CD14-positive monocyte (primary cell): ENCODE data around the gene TBPL2. TPM values are rescaled to one million over a fixed set of nuclear protein-coding genes. Genes with fewer than 3 reads are reported as not detected.

Source experiments
- DNase-seq, 3 donors: peaks; one replicate each; pipeline ENCODE4 v3.0.0-alpha.2; 2011 to 2022
- H2AFZ ChIP-seq: 2 replicates; pipeline ENCODE4 v1.6.0; 2012; ENCODE audit warnings: mild to moderate bottlenecking, low read depth, low read length, inconsistent platforms; ENCODE audit not compliant: insufficient read depth, poor library complexity, severe bottlenecking
- H3K27ac ChIP-seq, 2 donors: 1 replicate in 1 of 2; 2 replicates in 1 of 2; pipeline ENCODE4 v1.5.1; 2012 to 2013; ENCODE audit warnings: low read length in 2 of 2, control low read depth in 1 of 2, inconsistent platforms in 1 of 2, low read depth in 1 of 2, mild to moderate bottlenecking in 1 of 2
- H3K27me3 ChIP-seq, 2 donors: one replicate each; pipeline versions ENCODE4 v1.6.0 to v1.6.1; 2011 to 2013; ENCODE audit warnings: low read length in 2 of 2; ENCODE audit not compliant: control insufficient read depth in 2 of 2, insufficient read depth in 2 of 2
- H3K36me3 ChIP-seq, 2 donors: replicated peaks in 1 of 2; 1 replicate in 1 of 2; 2 replicates in 1 of 2; pipeline versions ENCODE4 v1.5.1 to v1.6.1; 2012 to 2013; ENCODE audit warnings: low read length in 2 of 2, control low read depth in 1 of 2, inconsistent platforms in 1 of 2, mild to moderate bottlenecking in 1 of 2; ENCODE audit not compliant: insufficient read depth in 2 of 2, control insufficient read depth in 1 of 2
- H3K4me1 ChIP-seq, 2 donors: 1 replicate in 1 of 2; 2 replicates in 1 of 2; pipeline versions ENCODE4 v1.5.1 to v1.6.1; 2012 to 2013; ENCODE audit warnings: low read length in 2 of 2, control low read depth in 1 of 2, inconsistent platforms in 1 of 2, mild to moderate bottlenecking in 1 of 2, moderate library complexity in 1 of 2; ENCODE audit not compliant: insufficient read depth in 2 of 2, control insufficient read depth in 1 of 2
- H3K4me2 ChIP-seq: replicated peaks from 2 replicates; pipeline ENCODE3; 2012; ENCODE audit warnings: low read length, moderate library complexity, mild to moderate bottlenecking; ENCODE audit not compliant: poor library complexity, severe bottlenecking; ENCODE audit errors: extremely low read depth
- H3K4me3 ChIP-seq, 3 experiments: fragments of 200-600 bp in 1 of 3; sonication (generic) in 1 of 3; replicated peaks in 1 of 3; 1 replicate in 2 of 3; 2 replicates in 1 of 3; pipeline ENCODE4 v1.5.1; 2011 to 2013; ENCODE audit warnings: low read length in 3 of 3, mild to moderate bottlenecking in 3 of 3, control low read depth in 2 of 3, low read depth in 2 of 3, inconsistent platforms in 1 of 3, moderate library complexity in 1 of 3
- H3K79me2 ChIP-seq: 2 replicates; pipeline ENCODE4 v1.6.0; 2012; ENCODE audit warnings: mild to moderate bottlenecking, control low read depth, inconsistent platforms, low read length, moderate library complexity; ENCODE audit not compliant: insufficient read depth
- H3K9ac ChIP-seq: 2 replicates; pipeline ENCODE4 v1.6.0; 2017; ENCODE audit warnings: low read length, mild to moderate bottlenecking; ENCODE audit not compliant: insufficient read depth, poor library complexity, severe bottlenecking
- H3K9me3 ChIP-seq, 2 donors: replicated peaks in 1 of 2; 1 replicate in 1 of 2; 2 replicates in 1 of 2; pipeline versions ENCODE4 v1.5.1 to v1.6.1; 2012 to 2013; ENCODE audit warnings: low read length in 2 of 2, control low read depth in 1 of 2; ENCODE audit not compliant: control insufficient read depth in 1 of 2, insufficient read depth in 1 of 2
- H4K20me1 ChIP-seq: 2 replicates; pipeline ENCODE4 v1.6.0; 2012; ENCODE audit warnings: mild to moderate bottlenecking, low read length, control low read depth, moderate library complexity; ENCODE audit not compliant: insufficient read depth
- H3K27ac Mint-ChIP-seq, 7 donors: one replicate each; pipeline ENCODE4 v1.8.0; 2020; ENCODE audit warnings: mild to moderate bottlenecking in 7 of 7, mixed read lengths in 7 of 7, moderate library complexity in 6 of 7, inconsistent platforms in 2 of 7
- H3K27me3 Mint-ChIP-seq, 3 donors: one replicate each; pipeline ENCODE4 v1.8.0; 2021 to 2022; ENCODE audit warnings: low read depth in 3 of 3, mild to moderate bottlenecking in 3 of 3, mixed read lengths in 3 of 3, moderate library complexity in 3 of 3, inconsistent platforms in 1 of 3
- H3K36me3 Mint-ChIP-seq, 2 donors: one replicate each; pipeline ENCODE4 v1.8.0; 2020; ENCODE audit warnings: mixed read lengths in 2 of 2, inconsistent platforms in 1 of 2, mild to moderate bottlenecking in 1 of 2
- H3K4me1 Mint-ChIP-seq: one replicate; pipeline ENCODE4 v1.8.0; 2020; ENCODE audit warnings: mild to moderate bottlenecking, mixed read lengths
- H3K4me3 Mint-ChIP-seq, 2 donors: one replicate each; pipeline ENCODE4 v1.8.0; 2020; ENCODE audit warnings: mild to moderate bottlenecking in 2 of 2, mixed read lengths in 2 of 2, moderate library complexity in 1 of 2
- H3K9me3 Mint-ChIP-seq, 7 donors: one replicate each; pipeline ENCODE4 v1.8.0; 2020 to 2022; ENCODE audit warnings: mixed read lengths in 7 of 7, mild to moderate bottlenecking in 6 of 7, moderate library complexity in 6 of 7, inconsistent platforms in 2 of 7
- WGBS: methylation state at CpG from one replicate; pipeline ENCODE4 v1.1.5; 2013; ENCODE audit warnings: missing lambda C conversion rate; ENCODE audit not compliant: insufficient coverage; 5-methylcytosine and 5-hydroxymethylcytosine counted together
- intact Hi-C, 2 donors: fragments of 100-400 bp; cut with micrococcal nuclease; formaldehyde crosslinking; loops; one replicate each; pipeline versions ENCODE4 v1.15.0 to v1.15.1; 2023
- polyA plus RNA-seq, 3 donors: library from polyadenylated mRNA; depleted of rRNA in 1 of 3; unstranded in 2 of 3; stranded (reverse) in 1 of 3; fragments of 300-500 nt in 2 of 3; fragments of >200 nt in 1 of 3; fragmentation: Illumina TruSeq in 2 of 3; gene quantifications; 1 replicate in 2 of 3; 2 replicates in 1 of 3; pipeline ENCODE4 v1.2.3, GENCODE V29; 2012 to 2021
- TF ChIP-seq, protein P1 (sequence below): fragments of 200-600 bp; IDR thresholded peaks from one replicate; pipeline ENCODE4 v1.8.0; 2022; ENCODE audit warnings: antibody characterized with exemption, mild to moderate bottlenecking

Gene TBPL2
- polyA plus RNA-seq, 3 donors: not detected

DNA sequence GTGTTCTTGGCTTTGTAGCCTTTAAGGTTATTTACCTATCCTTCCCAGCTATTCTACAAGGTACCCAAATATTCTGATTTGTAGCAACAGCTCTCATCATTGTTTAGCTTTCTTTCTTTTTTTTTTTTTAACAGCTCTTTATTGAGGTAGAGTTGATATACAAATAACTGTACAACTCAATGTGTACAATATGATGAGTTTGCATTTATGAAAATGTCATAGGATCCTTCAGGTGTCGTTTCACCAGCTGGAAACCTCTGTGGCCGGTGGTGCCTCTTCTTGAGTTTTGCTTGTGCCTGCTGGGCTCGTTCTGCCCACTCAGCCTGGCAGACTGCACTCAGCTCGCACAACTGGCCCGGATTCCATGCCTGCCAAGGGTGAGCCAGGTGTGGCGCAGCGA is 26.9 kb upstream of the TBPL2 start:
- TF ChIP-seq, protein P1, sequence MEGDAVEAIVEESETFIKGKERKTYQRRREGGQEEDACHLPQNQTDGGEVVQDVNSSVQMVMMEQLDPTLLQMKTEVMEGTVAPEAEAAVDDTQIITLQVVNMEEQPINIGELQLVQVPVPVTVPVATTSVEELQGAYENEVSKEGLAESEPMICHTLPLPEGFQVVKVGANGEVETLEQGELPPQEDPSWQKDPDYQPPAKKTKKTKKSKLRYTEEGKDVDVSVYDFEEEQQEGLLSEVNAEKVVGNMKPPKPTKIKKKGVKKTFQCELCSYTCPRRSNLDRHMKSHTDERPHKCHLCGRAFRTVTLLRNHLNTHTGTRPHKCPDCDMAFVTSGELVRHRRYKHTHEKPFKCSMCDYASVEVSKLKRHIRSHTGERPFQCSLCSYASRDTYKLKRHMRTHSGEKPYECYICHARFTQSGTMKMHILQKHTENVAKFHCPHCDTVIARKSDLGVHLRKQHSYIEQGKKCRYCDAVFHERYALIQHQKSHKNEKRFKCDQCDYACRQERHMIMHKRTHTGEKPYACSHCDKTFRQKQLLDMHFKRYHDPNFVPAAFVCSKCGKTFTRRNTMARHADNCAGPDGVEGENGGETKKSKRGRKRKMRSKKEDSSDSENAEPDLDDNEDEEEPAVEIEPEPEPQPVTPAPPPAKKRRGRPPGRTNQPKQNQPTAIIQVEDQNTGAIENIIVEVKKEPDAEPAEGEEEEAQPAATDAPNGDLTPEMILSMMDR: no peak
- no peak for DNase-seq
- H3K9ac ChIP-seq: no peak overlapping the region
- Mint-ChIP-seq H3K4me3 (no peak overlapping the region), H3K36me3 (no peaks in the 10 kb centered on the region), H3K27me3 (peaks cover 0 to 3% (median 1%) of the 10 kb centered on the region in 3 donors), H3K9me3 (peaks cover 8 to 18% (median 11%) of the 10 kb centered on the region in 7 donors), H3K27ac (no peak overlapping the region), H3K4me1 (peaks cover 18% of the 10 kb centered on the region)
- H4K20me1 ChIP-seq: no peaks in the 10 kb centered on the region
- H3K27me3 ChIP-seq: no peaks in the 10 kb centered on the region
- no peaks in the 10 kb centered on the region for H3K36me3 ChIP-seq
- H3K27ac ChIP-seq: no peak overlapping the region
- peaks cover 7 to 10% of the 10 kb centered on the region in 2 donors for H3K9me3 ChIP-seq
- H3K79me2 ChIP-seq: no peaks in the 10 kb centered on the region
- no peak overlapping the region for H3K4me3 ChIP-seq
- intact Hi-C loops: no loop called here
- H2AFZ ChIP-seq: no peak overlapping the region
- 97% methylated on average over 7 of the region's 7 CpGs for WGBS
- H3K4me2 ChIP-seq: no peak overlapping the region
- peaks cover 8 to 9% of the 10 kb centered on the region in 2 donors for H3K4me1 ChIP-seq

DNA sequence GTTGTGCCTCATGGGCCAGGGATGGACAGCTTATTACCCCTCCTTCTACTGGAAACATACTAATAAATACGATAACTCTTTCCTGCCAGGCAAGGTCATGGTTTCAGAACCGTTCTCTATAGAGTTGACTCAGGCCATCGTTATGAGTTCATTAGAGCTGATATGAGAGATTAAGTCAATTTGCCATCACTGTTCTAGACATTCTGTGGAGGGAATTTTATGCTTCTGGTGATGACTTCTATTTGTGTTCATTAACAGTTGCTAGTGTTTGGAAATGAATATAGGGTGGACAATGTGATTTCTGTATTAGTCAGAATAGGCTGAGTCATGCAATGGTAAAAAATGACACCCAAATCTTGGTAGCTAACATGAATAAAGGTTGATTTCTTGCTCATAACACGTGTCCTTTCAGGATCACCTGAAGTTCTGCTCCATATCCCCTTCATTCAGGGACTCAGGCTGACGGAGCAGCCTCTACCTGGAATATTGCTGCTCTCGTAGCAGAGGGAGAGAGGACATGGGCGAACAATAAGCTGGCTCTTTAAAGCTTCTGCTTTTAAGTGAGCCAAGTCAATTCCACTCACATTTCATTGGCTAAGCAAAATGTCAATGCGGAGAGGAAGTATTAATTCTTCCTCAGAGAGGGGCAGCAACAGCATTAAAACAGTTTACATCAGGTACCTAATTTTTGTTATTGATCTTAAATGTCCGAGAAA is 18.5 kb upstream of the TBPL2 start:
- H3K4me1 ChIP-seq: peaks cover 13 to 14% of the 10 kb centered on the region in 2 donors
- TF ChIP-seq, protein P1: no peak
- peaks cover 23% of the 10 kb centered on the region for H3K4me1 Mint-ChIP-seq
- peak overlapping the region; percentile 58 for H2AFZ ChIP-seq
- peak overlapping the region; percentile 52 for H3K4me2 ChIP-seq
- no peak overlapping the region for H3K9ac ChIP-seq
- H3K36me3 Mint-ChIP-seq: no peaks in the 10 kb centered on the region
- H3K4me3 Mint-ChIP-seq: peak overlapping the region; percentile 69 to 83
- H3K27me3 Mint-ChIP-seq: peaks cover 0 to 3% (median 0%) of the 10 kb centered on the region in 3 donors
- H3K79me2 ChIP-seq: no peaks in the 10 kb centered on the region
- no peaks in the 10 kb centered on the region for H3K27me3 ChIP-seq
- H3K9me3 Mint-ChIP-seq: no peaks in the 10 kb centered on the region
- H3K27ac Mint-ChIP-seq: peak overlapping the region; percentile 15 to 80 (median 57)
- no peaks in the 10 kb centered on the region for H3K9me3 ChIP-seq
- H3K36me3 ChIP-seq: no peaks in the 10 kb centered on the region
- peak overlapping the region in 1 of 2 donors; percentile 59 for H3K27ac ChIP-seq
- WGBS: 100% methylated on average over 1 of the region's 9 CpGs
- H3K4me3 ChIP-seq: peak overlapping the region in 2 of 3 experiments; percentile 48 to 54
- H4K20me1 ChIP-seq: no peaks in the 10 kb centered on the region
- DNase-seq: peak; percentile 7 to 33 (median 12)
- intact Hi-C loops: no loop called here
